ENCODE results near the gene CPPED1. TPM values are rescaled to one million over a fixed set of nuclear protein-coding genes. Genes with fewer than 3 reads are reported as not detected.

CPPED1 gene
- total RNA-seq, 2 experiments from 2014 or later: 12.7 to 13.5 TPM

Small RNAs within 50 kb of the gene (microRNA-seq; reads per million reads assigned to microRNA genes)
- gene MIR4718: not detected

Other genes with a start within 250 kb of the CPPED1 start
- gene SHISA9, start 97.7 kb upstream of the CPPED1 start, total RNA-seq: not detected